GM12891 (cell line): Measurements from ENCODE around the gene ZBTB46.
A peak's percentile ranks its signal among the peaks of the same experiment; 100 is the strongest.

ENCODE experiments used
- DNase-seq: peaks from one replicate; pipeline ENCODE4 v3.0.0; 2011; ENCODE audit warnings: low spot score; ENCODE audit not compliant: insufficient read length
- FAIRE-seq: peaks from 2 replicates; lab custom pipeline; 2011; peaks lifted over from hg19 to GRCh38; lab: Jason Lieb, UNC
- PAX5 ChIP-seq: IDR thresholded peaks from 2 replicates; pipeline ENCODE4 v1.6.1; 2011; ENCODE audit warnings: low read length, moderate library complexity, mild to moderate bottlenecking; ENCODE audit not compliant: insufficient read depth, severe bottlenecking
- POLR2A ChIP-seq: IDR thresholded peaks from 2 replicates; pipeline ENCODE4 v1.6.1; 2011; ENCODE audit warnings: low read depth, low read length, control low read depth
- POLR2AphosphoS5 ChIP-seq: IDR thresholded peaks from 2 replicates; pipeline ENCODE4 v1.6.1; 2011; ENCODE audit warnings: low read depth, low read length, control low read depth
- POU2F2 ChIP-seq: IDR thresholded peaks from 2 replicates; pipeline ENCODE4 v1.6.1; 2011; ENCODE audit warnings: low read depth, mild to moderate bottlenecking, control low read depth, low read length, moderate library complexity
- SPI1 ChIP-seq: IDR thresholded peaks from 2 replicates; pipeline ENCODE4 v1.6.1; 2011; ENCODE audit warnings: low read depth, low read length, control low read depth
- TAF1 ChIP-seq: IDR thresholded peaks from 2 replicates; pipeline ENCODE4 v1.6.1; 2011; ENCODE audit warnings: low read depth, low read length, control low read depth

The ZBTB46 gene

GRCh38 chr20:63767886-63768285 is 63.2 kb downstream of the ZBTB46 start:
- FAIRE-seq (no peak), DNase-seq (no peak)
- no peak for TF ChIP-seq POLR2A
- no peak for TF ChIP-seq SPI1
- TF ChIP-seq POU2F2: no peak
- TF ChIP-seq POLR2AphosphoS5: no peak
- TF ChIP-seq TAF1: no peak
- no peak for TF ChIP-seq PAX5

- TF ChIP-seq PAX5: no peak
- TF ChIP-seq TAF1: no peak
- TF ChIP-seq SPI1: no peak
- no peak for TF ChIP-seq POU2F2
- no peak for TF ChIP-seq POLR2AphosphoS5
- no peak for TF ChIP-seq POLR2A
- DNase-seq (no peak), FAIRE-seq (no peak)
Observed at GRCh38 chr20:63767456-63767855, 63.6 kb downstream of the ZBTB46 start.

GRCh38 chr20:63766695-63767426 is 64.2 kb downstream of the ZBTB46 start:
- TF ChIP-seq POLR2A (no peak), POU2F2 (no peak), SPI1 (no peak), POLR2AphosphoS5 (no peak), PAX5 (no peak), TAF1 (no peak)
- FAIRE-seq: no peak
- no peak for DNase-seq

GRCh38 chr20:63765902-63766301 is 65.2 kb downstream of the ZBTB46 start:
- no peak for TF ChIP-seq POLR2AphosphoS5
- no peak for TF ChIP-seq TAF1
- TF ChIP-seq POLR2A: no peak
- no peak for TF ChIP-seq POU2F2
- no peak for TF ChIP-seq SPI1
- TF ChIP-seq PAX5: no peak
- DNase-seq (no peak), FAIRE-seq (no peak)

- TF ChIP-seq POLR2A: no peak
- no peak for TF ChIP-seq TAF1
- TF ChIP-seq SPI1: no peak
- no peak for TF ChIP-seq POLR2AphosphoS5
- no peak for TF ChIP-seq POU2F2
- TF ChIP-seq PAX5: no peak
- FAIRE-seq (no peak), DNase-seq (no peak)
Observed at GRCh38 chr20:63765082-63765873, 65.8 kb downstream of the ZBTB46 start.

- no peak for DNase-seq
- FAIRE-seq: no peak
- TF ChIP-seq SPI1: no peak
- TF ChIP-seq POLR2A: no peak
- TF ChIP-seq TAF1: no peak
- no peak for TF ChIP-seq PAX5
- TF ChIP-seq POU2F2: no peak
- no peak for TF ChIP-seq POLR2AphosphoS5
Observed at GRCh38 chr20:63759377-63759901, 71.6 kb downstream of the ZBTB46 start.

GRCh38 chr20:63758152-63758551 is 72.9 kb downstream of the ZBTB46 start:
- DNase-seq (no peak), FAIRE-seq (no peak)
- TF ChIP-seq TAF1 (no peak), POU2F2 (no peak), POLR2A (no peak), PAX5 (no peak), POLR2AphosphoS5 (no peak), SPI1 (no peak)

- peak; percentile 23 for FAIRE-seq
- TF ChIP-seq POLR2A (no peak), POLR2AphosphoS5 (no peak), POU2F2 (no peak), TAF1 (no peak), PAX5 (no peak)
- no peak for DNase-seq
Observed at GRCh38 chr20:63756648-63756991, 74.4 kb downstream of the ZBTB46 start.

GRCh38 chr20:63755933-63756647 is 75.0 kb downstream of the ZBTB46 start:
- no peak for TF ChIP-seq POLR2AphosphoS5
- DNase-seq (no peak), FAIRE-seq (no peak)

GRCh38 chr20:63754008-63754407 is 77.1 kb downstream of the ZBTB46 start:
- FAIRE-seq: no peak
- no peak for DNase-seq
- TF ChIP-seq PAX5 (no peak), SPI1 (no peak), POLR2AphosphoS5 (no peak), POLR2A (no peak), POU2F2 (no peak), TAF1 (no peak)
